Neural progenitor cell (in vitro differentiated cells): Measurements from ENCODE around the gene EVC2.

Experiments used
- CTCF ChIP-seq: fragments of 200-600 bp; sonication (generic); IDR thresholded peaks from 2 replicates; pipeline ENCODE4 v1.5.1; 2017; ENCODE audit warnings: antibody characterized with exemption, mild to moderate bottlenecking
- EZH2 ChIP-seq: fragments of 200-600 bp; sonication (generic); IDR thresholded peaks from 2 replicates; pipeline ENCODE4 v1.6.1; 2017; ENCODE audit warnings: antibody characterized with exemption, mild to moderate bottlenecking, moderate library complexity
- EZH2phosphoT487 ChIP-seq: fragments of 200-600 bp; sonication (generic); IDR thresholded peaks from 2 replicates; pipeline ENCODE4 v1.6.1; 2017; ENCODE audit warnings: antibody characterized with exemption

- no peak for TF ChIP-seq CTCF
- TF ChIP-seq EZH2: no peak
- no peak for TF ChIP-seq EZH2phosphoT487
These were observed 139.4 kb downstream of the EVC2 start for GRCh38 chr4:5568931-5569330.
